ENCODE measurements around the gene NISCH.

The NISCH gene

DNA sequence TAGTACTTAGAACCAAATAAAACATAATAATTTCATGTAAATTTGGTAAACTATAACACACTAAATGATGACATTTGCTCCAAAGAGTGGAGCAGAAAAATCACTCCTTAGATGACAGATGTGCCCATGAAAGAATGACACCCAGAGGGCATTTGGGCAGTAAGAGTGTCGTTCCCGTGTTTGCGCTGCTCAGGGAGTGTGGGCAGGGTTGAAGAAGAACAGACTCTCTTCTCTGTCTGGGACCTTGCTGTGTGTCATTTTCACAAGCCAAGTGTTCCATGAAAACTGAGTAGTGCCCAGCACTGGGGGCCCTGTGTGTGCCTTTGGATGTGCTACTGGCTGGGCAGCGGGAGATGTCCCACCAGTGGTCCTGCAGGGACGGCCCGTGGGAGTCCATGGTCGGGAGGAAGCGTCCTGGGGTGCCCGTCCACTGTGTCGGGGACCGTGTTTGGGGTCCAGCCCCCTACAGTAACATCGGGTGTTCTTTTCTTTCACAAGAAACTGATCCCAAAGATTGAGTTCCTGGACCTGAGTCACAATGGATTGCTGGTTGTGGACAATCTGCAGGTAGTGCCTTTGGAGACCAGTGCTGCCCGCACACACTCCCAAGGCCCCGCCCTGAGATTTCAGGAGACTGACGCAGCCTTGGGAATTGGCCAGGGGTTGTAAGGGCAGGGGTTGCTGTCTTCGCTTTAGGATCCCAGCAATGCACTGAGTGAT, 21.8 kb downstream of the NISCH start:
- no peak for DNase-seq

GRCh38 chr3:52477796-52478095, 22.3 kb downstream of the NISCH start:
- DNase-seq: no peak

- DNase-seq: no peak
Observed at GRCh38 chr3:52479037-52479876, 23.9 kb downstream of the NISCH start.

GRCh38 chr3:52479877-52480575, 24.6 kb downstream of the NISCH start:
- DNase-seq: no peak

DNA sequence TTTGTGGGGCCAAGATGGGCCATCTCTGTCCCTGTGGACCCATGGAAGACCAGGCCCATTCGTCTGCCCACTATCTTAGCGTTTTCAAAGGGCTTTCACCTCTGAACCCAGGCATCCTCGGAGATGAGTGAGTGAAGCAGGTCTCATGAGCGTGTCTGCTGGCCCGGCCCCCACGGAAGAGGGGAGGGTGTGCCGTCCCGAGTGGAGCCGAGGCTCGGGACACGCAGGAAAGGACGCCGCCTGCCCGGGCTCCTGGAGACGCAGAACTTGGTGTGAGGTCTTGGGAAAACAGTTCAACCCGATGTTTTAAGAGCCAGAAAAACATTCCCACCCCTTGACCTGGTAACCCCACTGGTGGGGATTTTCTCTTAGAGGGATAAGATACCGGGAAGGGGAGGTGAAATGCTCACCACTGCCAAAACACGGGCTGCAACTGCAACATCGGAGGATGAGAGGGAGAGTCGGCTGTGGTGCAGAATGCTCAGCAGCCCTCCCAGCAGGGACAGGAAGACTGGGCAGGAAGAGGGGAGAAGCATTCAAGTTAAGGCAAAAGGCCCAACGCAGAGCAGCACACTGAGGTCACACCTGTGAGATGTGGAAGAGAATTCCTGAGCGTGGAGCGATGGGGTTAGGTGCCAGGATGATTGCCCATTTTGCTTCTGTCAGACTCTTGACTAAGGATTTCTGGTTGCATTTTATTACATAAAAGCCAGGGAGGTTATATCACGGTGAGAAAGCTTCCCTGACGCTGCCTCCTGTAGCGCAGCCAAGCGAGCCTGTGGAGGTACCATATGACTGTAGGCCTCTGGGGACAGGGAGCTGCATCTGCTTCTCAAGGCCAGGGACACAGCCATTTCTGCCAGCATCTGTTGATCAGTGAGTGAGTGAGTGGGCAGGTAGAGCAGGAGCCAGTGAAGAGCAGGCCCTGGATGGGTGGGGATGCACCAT, 25.6 kb downstream of the NISCH start:
- DNase-seq: peak; percentile 13

- no peak for DNase-seq
Observed at GRCh38 chr3:52481819-52482521, 26.6 kb downstream of the NISCH start.

- no peak for DNase-seq
Observed at GRCh38 chr3:52483081-52483480, 27.7 kb downstream of the NISCH start.

- no peak for DNase-seq
Observed at GRCh38 chr3:52483577-52484381, 28.4 kb downstream of the NISCH start.

GRCh38 chr3:52484680-52485461, 29.5 kb downstream of the NISCH start:
- DNase-seq: no peak

DNA sequence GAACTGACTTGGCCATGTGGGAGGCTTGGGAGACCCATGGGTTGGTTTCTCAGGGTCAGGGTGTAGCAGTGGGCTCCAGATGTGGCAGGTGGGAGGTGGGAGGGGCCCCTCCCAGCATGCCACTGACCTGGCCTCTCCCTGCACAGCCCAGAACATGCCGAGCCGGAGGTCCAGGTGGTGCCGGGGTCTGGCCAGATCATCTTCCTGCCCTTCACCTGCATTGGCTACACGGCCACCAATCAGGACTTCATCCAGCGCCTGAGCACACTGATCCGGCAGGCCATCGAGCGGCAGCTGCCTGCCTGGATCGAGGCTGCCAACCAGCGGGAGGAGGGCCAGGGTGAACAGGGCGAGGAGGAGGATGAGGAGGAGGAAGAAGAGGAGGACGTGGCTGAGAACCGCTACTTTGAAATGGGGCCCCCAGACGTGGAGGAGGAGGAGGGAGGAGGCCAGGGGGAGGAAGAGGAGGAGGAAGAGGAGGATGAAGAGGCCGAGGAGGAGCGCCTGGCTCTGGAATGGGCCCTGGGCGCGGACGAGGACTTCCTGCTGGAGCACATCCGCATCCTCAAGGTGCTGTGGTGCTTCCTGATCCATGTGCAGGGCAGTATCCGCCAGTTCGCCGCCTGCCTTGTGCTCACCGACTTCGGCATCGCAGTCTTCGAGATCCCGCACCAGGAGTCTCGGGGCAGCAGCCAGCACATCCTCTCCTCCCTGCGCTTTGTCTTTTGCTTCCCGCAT, 31.8 kb downstream of the NISCH start:
- DNase-seq: no peak

DNA sequence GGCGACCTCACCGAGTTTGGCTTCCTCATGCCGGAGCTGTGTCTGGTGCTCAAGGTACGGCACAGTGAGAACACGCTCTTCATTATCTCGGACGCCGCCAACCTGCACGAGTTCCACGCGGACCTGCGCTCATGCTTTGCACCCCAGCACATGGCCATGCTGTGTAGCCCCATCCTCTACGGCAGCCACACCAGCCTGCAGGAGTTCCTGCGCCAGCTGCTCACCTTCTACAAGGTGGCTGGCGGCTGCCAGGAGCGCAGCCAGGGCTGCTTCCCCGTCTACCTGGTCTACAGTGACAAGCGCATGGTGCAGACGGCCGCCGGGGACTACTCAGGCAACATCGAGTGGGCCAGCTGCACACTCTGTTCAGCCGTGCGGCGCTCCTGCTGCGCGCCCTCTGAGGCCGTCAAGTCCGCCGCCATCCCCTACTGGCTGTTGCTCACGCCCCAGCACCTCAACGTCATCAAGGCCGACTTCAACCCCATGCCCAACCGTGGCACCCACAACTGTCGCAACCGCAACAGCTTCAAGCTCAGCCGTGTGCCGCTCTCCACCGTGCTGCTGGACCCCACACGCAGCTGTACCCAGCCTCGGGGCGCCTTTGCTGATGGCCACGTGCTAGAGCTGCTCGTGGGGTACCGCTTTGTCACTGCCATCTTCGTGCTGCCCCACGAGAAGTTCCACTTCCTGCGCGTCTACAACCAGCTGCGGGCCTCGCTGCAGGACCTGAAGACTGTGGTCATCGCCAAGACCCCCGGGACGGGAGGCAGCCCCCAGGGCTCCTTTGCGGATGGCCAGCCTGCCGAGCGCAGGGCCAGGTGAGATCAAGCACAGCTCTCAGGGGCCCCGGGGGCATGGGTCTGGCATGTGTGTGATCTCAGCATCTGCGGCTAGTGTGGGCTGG, 32.6 kb downstream of the NISCH start:
- DNase-seq: no peak

DNA sequence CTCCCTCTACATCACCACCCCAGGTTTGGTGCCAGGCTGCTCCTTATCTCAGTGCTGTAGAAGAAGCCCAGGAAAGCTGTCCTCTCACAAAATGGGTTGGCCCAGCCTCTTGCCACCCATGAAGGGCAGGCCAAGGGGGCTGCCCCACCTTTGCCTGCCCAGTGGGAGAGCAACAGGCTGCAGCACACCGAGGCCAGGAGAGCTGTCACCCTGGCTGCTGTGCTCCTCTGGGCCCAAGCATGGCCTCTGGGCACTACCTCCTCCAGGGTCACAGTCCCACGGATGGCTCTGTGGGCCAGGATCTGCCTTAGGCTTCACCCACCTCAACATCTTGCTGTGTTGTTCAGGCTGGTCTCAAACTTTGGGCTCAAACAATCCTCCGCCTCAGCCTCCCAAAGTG, 33.3 kb downstream of the NISCH start:
- no peak for DNase-seq

- DNase-seq: no peak
Observed at GRCh38 chr3:52489453-52489852, 34.0 kb downstream of the NISCH start.

DNA sequence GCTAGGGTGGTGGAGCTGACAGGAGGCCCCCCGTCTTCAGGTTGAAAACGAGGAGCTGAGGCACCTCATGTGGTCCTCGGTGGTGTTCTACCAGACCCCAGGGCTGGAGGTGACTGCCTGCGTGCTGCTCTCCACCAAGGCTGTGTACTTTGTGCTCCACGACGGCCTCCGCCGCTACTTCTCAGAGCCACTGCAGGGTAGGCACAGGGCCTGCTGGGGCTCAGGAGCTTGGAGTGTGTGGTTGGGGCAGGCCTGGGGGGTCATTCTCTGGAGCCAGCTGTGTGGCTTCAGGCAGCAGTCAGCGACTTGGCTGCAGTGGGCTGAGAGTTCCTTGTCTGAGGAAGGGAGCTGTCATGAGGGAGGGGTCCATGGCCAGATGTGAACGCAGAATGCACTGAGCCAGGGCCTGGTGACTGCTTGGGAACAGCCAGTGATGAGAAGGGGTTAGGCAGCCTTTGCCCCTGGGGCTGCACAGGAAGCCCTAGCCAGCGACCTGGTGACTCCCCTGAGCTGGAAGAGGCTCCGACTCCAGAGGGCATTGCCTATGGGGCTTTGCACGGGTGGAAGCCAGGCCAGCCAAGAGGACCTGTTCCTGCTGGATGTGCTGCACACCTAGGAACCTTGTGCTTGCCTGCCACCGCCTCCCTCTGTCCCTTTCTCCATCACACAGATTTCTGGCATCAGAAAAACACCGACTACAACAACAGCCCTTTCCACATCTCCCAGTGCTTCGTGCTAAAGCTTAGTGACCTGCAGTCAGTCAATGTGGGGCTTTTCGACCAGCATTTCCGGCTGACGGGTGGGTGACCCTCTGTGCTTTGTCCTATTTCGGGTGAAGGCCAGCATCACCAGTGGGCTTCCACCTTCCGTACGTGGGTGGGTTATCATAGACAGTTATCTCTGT, 34.9 kb downstream of the NISCH start:
- DNase-seq: no peak

DNA sequence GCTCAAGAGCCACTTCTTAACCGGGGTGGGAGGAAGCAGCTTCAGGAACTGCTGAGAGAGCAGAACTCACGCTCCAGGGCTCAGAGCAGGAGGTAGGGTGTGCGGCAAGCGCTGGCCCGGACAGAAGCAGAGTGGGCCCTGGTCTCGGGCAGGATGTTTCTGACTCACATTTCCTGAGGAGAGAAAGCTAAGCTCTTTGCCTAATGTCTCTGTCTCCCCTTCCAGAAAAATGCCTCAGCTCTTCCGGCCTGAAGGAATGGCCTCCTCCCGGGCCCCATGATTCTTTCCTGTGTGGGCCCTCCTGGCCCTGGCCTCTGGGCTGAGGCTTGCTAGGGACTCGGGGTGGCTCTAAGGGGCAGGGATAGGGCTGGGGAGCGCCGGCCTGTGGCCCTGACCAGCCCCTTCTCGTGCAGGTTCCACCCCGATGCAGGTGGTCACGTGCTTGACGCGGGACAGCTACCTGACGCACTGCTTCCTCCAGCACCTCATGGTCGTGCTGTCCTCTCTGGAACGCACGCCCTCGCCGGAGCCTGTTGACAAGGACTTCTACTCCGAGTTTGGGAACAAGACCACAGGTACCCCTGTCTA, 35.6 kb downstream of the NISCH start:
- DNase-seq: no peak

DNA sequence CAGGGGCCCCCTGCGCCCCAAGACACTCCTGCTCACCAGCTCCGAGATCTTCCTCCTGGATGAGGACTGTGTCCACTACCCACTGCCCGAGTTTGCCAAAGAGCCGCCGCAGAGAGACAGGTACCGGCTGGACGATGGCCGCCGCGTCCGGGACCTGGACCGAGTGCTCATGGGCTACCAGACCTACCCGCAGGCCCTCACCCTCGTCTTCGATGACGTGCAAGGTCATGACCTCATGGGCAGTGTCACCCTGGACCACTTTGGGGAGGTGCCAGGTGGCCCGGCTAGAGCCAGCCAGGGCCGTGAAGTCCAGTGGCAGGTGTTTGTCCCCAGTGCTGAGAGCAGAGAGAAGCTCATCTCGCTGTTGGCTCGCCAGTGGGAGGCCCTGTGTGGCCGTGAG, 36.7 kb downstream of the NISCH start:
- no peak for DNase-seq
